DOHH2 (cell line): Measurements from ENCODE around the gene TUBB1.
"Not testable (repeated sequence)": the region's sequence is repeated elsewhere in the genome, so short reads cannot be mapped to it uniquely, and the experiment has no call there.

Source experiments
- H3F3A ChIP-seq: fragments of 200-600 bp; sonication (generic), shearing (Covaris generic); 2 replicates; pipeline ENCODE4 v1.6.0; 2016; ENCODE audit warnings: antibody characterized with exemption, mild to moderate bottlenecking; ENCODE audit not compliant: control insufficient read depth, insufficient read depth
- H3K27ac ChIP-seq: fragments of 200-600 bp; sonication (generic); 2 replicates; pipeline ENCODE4 v1.5.1; 2014; ENCODE audit warnings: low read depth, mild to moderate bottlenecking, low read length, moderate library complexity
- H3K27me3 ChIP-seq: fragments of 200-600 bp; sonication (generic); 2 replicates; pipeline ENCODE4 v1.6.1; 2014; ENCODE audit warnings: mild to moderate bottlenecking, low read length, mixed read lengths; ENCODE audit not compliant: control insufficient read depth
- H3K36me3 ChIP-seq: fragments of 200-600 bp; sonication (generic); 2 replicates; pipeline ENCODE4 v1.6.1; 2014; ENCODE audit warnings: mild to moderate bottlenecking, low read length, moderate library complexity, mixed read lengths; ENCODE audit not compliant: control insufficient read depth
- H3K4me1 ChIP-seq: fragments of 200-600 bp; sonication (generic); 2 replicates; pipeline ENCODE4 v1.6.1; 2014; ENCODE audit warnings: mild to moderate bottlenecking, low read length, mixed read lengths; ENCODE audit not compliant: control insufficient read depth
- H3K4me2 ChIP-seq: fragments of 200-600 bp; sonication (generic); 2 replicates; pipeline ENCODE4 v1.6.0; 2014; ENCODE audit warnings: mild to moderate bottlenecking, low read length, moderate library complexity
- H3K4me3 ChIP-seq: fragments of 200-600 bp; sonication (generic); 2 replicates; pipeline ENCODE4 v1.5.1; 2014; ENCODE audit warnings: mild to moderate bottlenecking, low read length, mixed read lengths
- H3K79me2 ChIP-seq: fragments of 200-600 bp; sonication (generic); 2 replicates; pipeline ENCODE4 v1.6.1; 2014; ENCODE audit warnings: mild to moderate bottlenecking, low read length, mixed read lengths; ENCODE audit not compliant: control insufficient read depth
- H3K9me2 ChIP-seq: fragments of 200-600 bp; sonication (generic); replicated peaks from 2 replicates; pipeline ENCODE4 v1.6.1; 2014; ENCODE audit warnings: mild to moderate bottlenecking, low read length, mixed read lengths; ENCODE audit not compliant: control insufficient read depth
- H3K9me3 ChIP-seq: fragments of 200-600 bp; sonication (generic); 2 replicates; pipeline ENCODE4 v1.6.1; 2014; ENCODE audit warnings: antibody characterized with exemption, low read length, mixed read lengths; ENCODE audit not compliant: control insufficient read depth, insufficient read depth
- H4K20me1 ChIP-seq: fragments of 200-600 bp; sonication (generic); 2 replicates; pipeline ENCODE4 v1.6.0; 2014; ENCODE audit warnings: low read depth, mild to moderate bottlenecking, antibody characterized with exemption, low read length, moderate library complexity; ENCODE audit not compliant: control insufficient read depth, insufficient read depth
- EZH2phosphoT487 ChIP-seq: fragments of 200-600 bp; sonication (generic); IDR thresholded peaks from 2 replicates; pipeline ENCODE4 v1.6.1; 2017; ENCODE audit warnings: borderline replicate concordance, mild to moderate bottlenecking, antibody characterized with exemption, low read length, moderate library complexity, mixed read lengths
- TF ChIP-seq, protein P1 (sequence below): fragments of 200-600 bp; sonication (generic); IDR thresholded peaks from one replicate; pipeline ENCODE4 v1.5.1; 2014; ENCODE audit warnings: antibody characterized with exemption, mild to moderate bottlenecking, low read depth, low read length; ENCODE audit not compliant: poor library complexity, severe bottlenecking

Gene TUBB1

DNA sequence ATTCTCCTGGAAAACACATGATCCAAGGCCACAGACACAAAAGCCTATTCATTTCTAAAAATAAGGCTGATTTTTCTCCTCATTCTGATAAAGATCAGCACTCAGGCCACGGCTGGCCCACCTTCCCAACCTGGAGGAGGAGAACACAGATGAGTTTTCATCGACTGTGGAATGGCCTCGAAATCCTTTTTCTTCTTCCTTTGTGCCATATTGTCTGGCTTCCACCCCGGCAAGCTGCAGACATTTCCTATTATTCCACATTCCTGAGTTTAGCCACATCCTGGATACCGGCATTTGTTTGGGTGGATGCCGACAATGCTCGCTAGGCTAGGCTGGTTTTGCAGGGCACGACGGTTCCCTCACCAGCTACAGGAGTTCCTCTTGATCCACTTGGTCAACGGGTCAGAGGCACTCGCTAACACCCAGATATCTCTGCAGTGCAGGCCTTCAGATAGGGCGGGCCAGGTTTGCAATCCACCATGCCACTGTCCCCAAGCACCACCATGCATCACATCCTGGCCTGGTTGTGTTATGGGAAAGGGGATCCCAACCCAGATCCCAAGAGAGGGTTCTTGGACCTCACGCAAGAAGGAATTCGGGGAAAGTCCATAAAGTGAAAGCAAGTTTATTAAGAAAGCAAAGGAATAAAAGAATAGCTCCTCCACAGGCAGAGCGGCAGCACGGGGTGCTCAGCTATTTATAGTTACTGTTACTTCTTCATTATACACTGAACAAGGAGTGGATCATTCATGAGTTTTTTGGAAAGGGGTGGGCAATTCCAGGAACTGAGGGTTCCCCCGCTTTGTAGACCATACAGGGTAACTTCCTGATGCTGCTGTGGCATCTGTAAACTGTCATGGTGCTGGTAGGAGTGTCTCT lies 8.0 kb upstream of the TUBB1 start:
- no peaks in the 10 kb centered on the region for H3K9me3 ChIP-seq
- peaks cover 42% of the 10 kb centered on the region for H3K4me1 ChIP-seq
- no peak overlapping the region for H3K4me3 ChIP-seq
- no peak overlapping the region for H3K4me2 ChIP-seq
- H3K27me3 ChIP-seq, result no peaks in the 10 kb centered on the region
- TF ChIP-seq, protein P1, sequence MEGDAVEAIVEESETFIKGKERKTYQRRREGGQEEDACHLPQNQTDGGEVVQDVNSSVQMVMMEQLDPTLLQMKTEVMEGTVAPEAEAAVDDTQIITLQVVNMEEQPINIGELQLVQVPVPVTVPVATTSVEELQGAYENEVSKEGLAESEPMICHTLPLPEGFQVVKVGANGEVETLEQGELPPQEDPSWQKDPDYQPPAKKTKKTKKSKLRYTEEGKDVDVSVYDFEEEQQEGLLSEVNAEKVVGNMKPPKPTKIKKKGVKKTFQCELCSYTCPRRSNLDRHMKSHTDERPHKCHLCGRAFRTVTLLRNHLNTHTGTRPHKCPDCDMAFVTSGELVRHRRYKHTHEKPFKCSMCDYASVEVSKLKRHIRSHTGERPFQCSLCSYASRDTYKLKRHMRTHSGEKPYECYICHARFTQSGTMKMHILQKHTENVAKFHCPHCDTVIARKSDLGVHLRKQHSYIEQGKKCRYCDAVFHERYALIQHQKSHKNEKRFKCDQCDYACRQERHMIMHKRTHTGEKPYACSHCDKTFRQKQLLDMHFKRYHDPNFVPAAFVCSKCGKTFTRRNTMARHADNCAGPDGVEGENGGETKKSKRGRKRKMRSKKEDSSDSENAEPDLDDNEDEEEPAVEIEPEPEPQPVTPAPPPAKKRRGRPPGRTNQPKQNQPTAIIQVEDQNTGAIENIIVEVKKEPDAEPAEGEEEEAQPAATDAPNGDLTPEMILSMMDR, result no peak
- no peak for TF ChIP-seq EZH2phosphoT487
- no peaks in the 10 kb centered on the region for H3K9me2 ChIP-seq
- peaks cover 7% of the 10 kb centered on the region for H3K79me2 ChIP-seq
- peaks cover 5% of the 10 kb centered on the region for H3K36me3 ChIP-seq
- no peaks in the 10 kb centered on the region for H3F3A ChIP-seq
- H4K20me1 ChIP-seq, result no peaks in the 10 kb centered on the region
- H3K27ac ChIP-seq, result no peak overlapping the region

DNA sequence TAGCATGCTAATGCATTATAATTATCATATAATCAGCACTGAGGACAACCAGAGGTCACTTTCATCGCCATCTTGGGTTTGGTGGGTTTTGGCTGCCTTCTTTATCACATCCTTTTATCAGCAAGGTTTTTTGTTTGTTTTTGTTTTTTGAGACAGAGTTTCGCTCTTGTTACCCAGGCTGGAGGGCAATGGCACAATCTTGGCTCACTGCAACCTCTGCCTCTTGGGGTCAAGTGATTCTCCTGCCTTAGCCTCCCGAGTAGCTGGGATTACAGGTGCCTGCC lies 7.4 kb upstream of the TUBB1 start:
- not testable (repeated sequence) for H3F3A ChIP-seq, H3K4me2 ChIP-seq, H4K20me1 ChIP-seq, H3K36me3 ChIP-seq, H3K9me2 ChIP-seq, H3K79me2 ChIP-seq, H3K4me3 ChIP-seq, H3K9me3 ChIP-seq, H3K27me3 ChIP-seq, H3K27ac ChIP-seq
- peaks cover 47% of the 10 kb centered on the region for H3K4me1 ChIP-seq

DNA sequence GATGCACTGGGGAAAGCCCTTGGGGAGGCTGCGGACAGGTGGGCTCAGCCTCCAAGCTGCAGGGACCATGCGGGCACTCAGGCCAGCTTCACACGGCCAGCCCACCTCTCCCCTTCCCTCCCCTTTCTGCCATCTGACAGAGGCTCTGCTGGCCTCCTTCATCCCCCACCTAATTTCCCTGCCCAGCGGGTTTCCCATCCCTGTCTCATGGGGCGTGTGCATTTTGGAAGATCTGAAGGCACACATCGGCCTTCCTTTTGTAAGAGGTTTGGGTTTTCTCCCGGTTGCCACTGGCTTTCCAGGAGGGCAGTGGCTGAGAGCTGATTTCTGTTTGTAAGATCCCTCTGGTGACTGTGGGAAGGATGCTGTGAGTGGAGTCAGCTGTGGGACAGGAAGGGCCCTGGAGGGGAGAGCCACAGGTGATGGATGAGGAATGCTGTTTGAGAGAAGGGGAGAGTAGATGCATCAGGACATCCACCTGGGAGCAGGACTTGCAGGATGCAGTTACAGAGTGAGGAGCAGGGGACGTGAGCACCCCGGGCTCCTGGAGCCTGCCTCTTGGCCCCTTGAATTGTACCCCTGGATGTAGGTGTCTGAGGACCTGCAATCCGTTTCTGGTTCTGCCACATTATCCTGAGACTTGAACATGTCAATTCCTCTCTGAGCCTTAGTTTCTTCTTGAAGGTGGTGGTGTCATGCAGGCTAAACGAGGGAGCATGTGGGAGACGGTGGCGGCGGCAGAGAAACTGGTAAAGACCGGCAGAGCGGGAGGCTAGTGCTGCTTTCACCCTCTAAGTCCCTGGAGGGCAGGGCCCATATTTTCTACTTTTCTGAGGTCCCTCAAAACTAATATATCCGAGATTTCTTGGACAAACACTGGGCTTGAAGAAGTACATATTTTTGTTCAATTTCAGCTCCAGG lies 5.9 kb upstream of the TUBB1 start:
- H3K4me1 ChIP-seq, result peaks cover 46% of the 10 kb centered on the region
- no peak overlapping the region for H3K27ac ChIP-seq

More for the DNA sequence above, 5.9 kb upstream of the TUBB1 start:
- Histone ChIP-seq H3F3A (no peaks in the 10 kb centered on the region), H3K9me2 (no peaks in the 10 kb centered on the region), H3K36me3 (no peaks in the 10 kb centered on the region), H3K9me3 (no peaks in the 10 kb centered on the region), H3K4me3 (no peak overlapping the region), H3K79me2 (no peaks in the 10 kb centered on the region), H3K27me3 (no peaks in the 10 kb centered on the region), H4K20me1 (no peaks in the 10 kb centered on the region), H3K4me2 (no peak overlapping the region)
- TF ChIP-seq, protein P1, result no peak
- no peak for TF ChIP-seq EZH2phosphoT487
